NOMO-1 (cell line): Measurements from ENCODE around the gene PKD1.

Experiments
- DNase-seq, 2 experiments: peaks; one replicate each; lab custom pipeline; 2025; ENCODE audit not compliant: unreplicated experiment in 2 of 2; lab: John Stamatoyannopoulos, UW

The PKD1 gene

GRCh38 chr16:2135770-2136490, at the start of gene PKD1:
PKD1 (minus strand) TSS chr16:2135898; CDS start chr16:2135689, 209 bp downstream.
- DNase-seq, result peak; percentile 85 to 86

GRCh38 chr16:2184962-2185361, 49.3 kb upstream of the PKD1 start:
- no peak for DNase-seq

GRCh38 chr16:2184346-2184745, 48.6 kb upstream of the PKD1 start:
- DNase-seq, result no peak

GRCh38 chr16:2183671-2184070, 48.0 kb upstream of the PKD1 start:
- DNase-seq, result no peak

GRCh38 chr16:2181952-2182351, 46.3 kb upstream of the PKD1 start:
- no peak for DNase-seq

GRCh38 chr16:2180962-2181923, 45.5 kb upstream of the PKD1 start:
- DNase-seq, result no peak

- DNase-seq, result no peak
Measured at GRCh38 chr16:2180461-2180860, 44.8 kb upstream of the PKD1 start.

- DNase-seq, result no peak
Measured at GRCh38 chr16:2179576-2179975, 43.9 kb upstream of the PKD1 start.

- no peak for DNase-seq
Measured at GRCh38 chr16:2179107-2179501, 43.4 kb upstream of the PKD1 start.

- no peak for DNase-seq
Measured at GRCh38 chr16:2178321-2179106, 42.8 kb upstream of the PKD1 start.

- DNase-seq, result no peak
Measured at GRCh38 chr16:2177561-2177960, 41.9 kb upstream of the PKD1 start.

- no peak for DNase-seq
Measured at GRCh38 chr16:2177101-2177500, 41.4 kb upstream of the PKD1 start.

GRCh38 chr16:2176047-2176446, 40.3 kb upstream of the PKD1 start:
- DNase-seq, result no peak

- DNase-seq, result no peak
Measured at GRCh38 chr16:2175454-2175853, 39.8 kb upstream of the PKD1 start.

- no peak for DNase-seq
Measured at GRCh38 chr16:2174396-2175131, 38.9 kb upstream of the PKD1 start.

GRCh38 chr16:2173916-2174315, 38.2 kb upstream of the PKD1 start:
- no peak for DNase-seq

GRCh38 chr16:2173366-2173765, 37.7 kb upstream of the PKD1 start:
- DNase-seq, result no peak

- no peak for DNase-seq
Measured at GRCh38 chr16:2172688-2173335, 37.1 kb upstream of the PKD1 start.

GRCh38 chr16:2171601-2172178, 36.0 kb upstream of the PKD1 start:
- DNase-seq, result no peak
